ENCODE measurements around the gene GPA33. TPM values are rescaled to one million over a fixed set of nuclear protein-coding genes. Genes with fewer than 3 reads are reported as not detected.
A peak's percentile ranks its signal among the peaks of the same experiment; 100 is the strongest.

Gene GPA33
- total and polyA plus RNA-seq, 4 donors, result 0.26 to 1.5 (median 0.70) TPM

DNA sequence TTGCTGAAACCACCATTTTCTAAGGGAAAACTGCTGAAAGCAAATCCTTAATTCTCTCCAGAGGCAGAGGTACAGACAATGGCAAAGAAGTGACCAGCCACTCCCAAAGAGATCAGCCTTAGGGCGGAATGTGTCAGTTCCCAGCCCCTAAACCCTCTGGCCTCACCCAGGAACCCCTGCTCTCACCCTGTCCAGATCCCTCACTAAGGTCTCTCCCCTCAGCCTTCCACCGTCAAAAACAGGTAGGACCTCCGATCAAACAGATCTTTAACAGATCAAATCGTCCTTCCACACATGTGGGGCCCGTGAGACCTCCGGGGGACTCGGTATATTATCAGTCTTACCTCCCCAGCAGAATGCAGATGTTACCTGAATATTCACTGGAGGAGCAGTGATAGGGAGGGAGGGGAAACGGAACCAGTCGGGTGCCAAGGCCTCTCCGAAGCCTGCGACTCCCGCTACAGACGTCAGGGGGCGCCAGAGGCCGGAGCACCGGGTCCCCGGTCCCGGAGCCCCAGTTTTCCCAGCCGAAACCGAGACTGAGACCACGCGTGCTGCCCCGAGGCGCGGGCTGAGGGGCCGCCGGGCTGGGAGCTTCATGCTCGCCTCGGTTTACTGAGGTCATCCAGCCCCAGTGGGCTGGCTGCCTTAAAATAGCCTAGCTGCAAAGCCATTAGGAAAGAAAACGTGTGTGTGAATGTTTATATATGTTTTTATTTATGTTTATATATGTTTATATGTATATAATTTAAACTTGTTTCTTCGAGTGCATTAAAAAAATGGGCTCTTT, 23.6 kb downstream of the GPA33 start:
- DNase-seq (peak; percentile 70 to 81 (median 75)), ATAC-seq (ENCODE audit: insufficient read depth, low FRiP score) (peak; percentile 90)
- H3K9me3 ChIP-seq (ENCODE audit: control insufficient read depth in 4 of 4, insufficient read depth in 3 of 4, low read length in 3 of 4), result peaks cover 0 to 3% (median 0%) of the 10 kb centered on the region in 4 donors
- H3K27me3 ChIP-seq (ENCODE audit: control insufficient read depth in 3 of 3, insufficient read depth in 3 of 3, low read length in 2 of 3), result peaks cover 0 to 5% (median 0%) of the 10 kb centered on the region in 3 donors
- H3K4me3 ChIP-seq, result no peak overlapping the region
- no peaks in the 10 kb centered on the region for H3K4me1 ChIP-seq (ENCODE audit: control insufficient read depth in 5 of 5, insufficient read depth in 5 of 5, low read length in 5 of 5)
- no peak overlapping the region for H3K27ac ChIP-seq (ENCODE audit: low read depth in 1 of 2, low read length in 1 of 2)
- H3K36me3 ChIP-seq (ENCODE audit: control insufficient read depth in 4 of 4, insufficient read depth in 4 of 4, low read length in 4 of 4), result no peaks in the 10 kb centered on the region
- H3K9ac ChIP-seq (ENCODE audit: insufficient read depth in 1 of 2, low read length in 2 of 2), result no peak overlapping the region
- 8 to 9% methylated on average over 30 to 31 of the region's 31 CpGs for WGBS, 2 donors
- TF ChIP-seq, protein P1, sequence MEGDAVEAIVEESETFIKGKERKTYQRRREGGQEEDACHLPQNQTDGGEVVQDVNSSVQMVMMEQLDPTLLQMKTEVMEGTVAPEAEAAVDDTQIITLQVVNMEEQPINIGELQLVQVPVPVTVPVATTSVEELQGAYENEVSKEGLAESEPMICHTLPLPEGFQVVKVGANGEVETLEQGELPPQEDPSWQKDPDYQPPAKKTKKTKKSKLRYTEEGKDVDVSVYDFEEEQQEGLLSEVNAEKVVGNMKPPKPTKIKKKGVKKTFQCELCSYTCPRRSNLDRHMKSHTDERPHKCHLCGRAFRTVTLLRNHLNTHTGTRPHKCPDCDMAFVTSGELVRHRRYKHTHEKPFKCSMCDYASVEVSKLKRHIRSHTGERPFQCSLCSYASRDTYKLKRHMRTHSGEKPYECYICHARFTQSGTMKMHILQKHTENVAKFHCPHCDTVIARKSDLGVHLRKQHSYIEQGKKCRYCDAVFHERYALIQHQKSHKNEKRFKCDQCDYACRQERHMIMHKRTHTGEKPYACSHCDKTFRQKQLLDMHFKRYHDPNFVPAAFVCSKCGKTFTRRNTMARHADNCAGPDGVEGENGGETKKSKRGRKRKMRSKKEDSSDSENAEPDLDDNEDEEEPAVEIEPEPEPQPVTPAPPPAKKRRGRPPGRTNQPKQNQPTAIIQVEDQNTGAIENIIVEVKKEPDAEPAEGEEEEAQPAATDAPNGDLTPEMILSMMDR (IDR thresholded peaks at IDR 0.05; ENCODE audit: control extremely low read depth, extremely low read depth), result peak; percentile 70

DNA sequence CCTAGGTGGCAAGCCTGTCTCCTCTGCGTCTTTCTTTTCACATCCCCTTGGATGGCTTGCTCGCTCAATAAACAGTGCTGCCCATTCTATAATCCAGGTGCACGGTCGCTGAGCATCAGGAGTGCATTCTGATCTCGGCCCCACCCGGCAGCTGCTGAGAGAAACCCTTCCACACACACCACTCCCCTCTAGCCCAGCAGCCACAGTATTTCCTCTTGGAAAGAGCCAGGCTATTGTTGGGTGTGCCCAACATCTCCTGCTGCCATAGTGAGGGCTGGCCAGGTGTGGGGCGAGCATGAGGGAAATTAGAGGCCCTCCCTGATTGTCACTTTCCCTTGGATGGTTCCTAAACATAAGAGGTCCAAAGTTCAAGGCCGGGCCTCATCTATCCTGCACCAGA, 24.7 kb downstream of the GPA33 start:
- Histone ChIP-seq H3K27me3 (ENCODE audit: control insufficient read depth in 3 of 3, insufficient read depth in 3 of 3, low read length in 2 of 3) (peaks cover 0 to 5% (median 0%) of the 10 kb centered on the region in 3 donors), H3K4me1 (ENCODE audit: control insufficient read depth in 5 of 5, insufficient read depth in 5 of 5, low read length in 5 of 5) (no peaks in the 10 kb centered on the region), H3K9me3 (ENCODE audit: control insufficient read depth in 4 of 4, insufficient read depth in 3 of 4, low read length in 3 of 4) (no peaks in the 10 kb centered on the region), H3K4me3 (no peak overlapping the region), H3K36me3 (ENCODE audit: control insufficient read depth in 4 of 4, insufficient read depth in 4 of 4, low read length in 4 of 4) (no peaks in the 10 kb centered on the region), H3K27ac (ENCODE audit: low read depth in 1 of 2, low read length in 1 of 2) (no peak overlapping the region), H3K9ac (ENCODE audit: insufficient read depth in 1 of 2, low read length in 2 of 2) (no peak overlapping the region)
- TF ChIP-seq, protein P1 (IDR thresholded peaks at IDR 0.05; ENCODE audit: control extremely low read depth, extremely low read depth), result no peak
- no peak for ATAC-seq (ENCODE audit: insufficient read depth, low FRiP score)
- DNase-seq, result no peak
- WGBS, 2 donors, result 89 to 95% methylated on average over 8 of the region's 8 CpGs

DNA sequence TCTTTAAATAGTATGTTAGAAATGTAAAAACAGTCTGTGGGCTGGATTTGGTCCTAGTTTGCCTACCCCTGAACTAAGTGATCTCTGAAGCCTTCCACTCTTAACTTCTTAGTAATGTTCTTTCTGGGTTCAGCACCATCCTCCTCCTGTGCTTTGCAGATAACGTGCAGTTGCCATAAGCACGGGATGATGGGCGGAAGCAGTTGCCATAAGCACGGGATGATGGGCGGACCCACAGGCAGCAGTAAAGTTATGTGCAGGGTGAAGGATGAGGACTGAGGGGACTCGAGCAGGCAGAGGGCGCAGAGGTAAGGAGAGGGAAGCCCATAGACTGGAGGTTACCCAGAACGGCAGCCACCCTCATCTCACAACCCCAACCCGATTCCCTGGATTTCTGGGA, 25.6 kb downstream of the GPA33 start:
- Histone ChIP-seq H3K27me3 (ENCODE audit: control insufficient read depth in 3 of 3, insufficient read depth in 3 of 3, low read length in 2 of 3) (peaks cover 0 to 5% (median 0%) of the 10 kb centered on the region in 3 donors), H3K9me3 (ENCODE audit: control insufficient read depth in 4 of 4, insufficient read depth in 3 of 4, low read length in 3 of 4) (no peaks in the 10 kb centered on the region), H3K27ac (ENCODE audit: low read depth in 1 of 2, low read length in 1 of 2) (no peak overlapping the region), H3K36me3 (ENCODE audit: control insufficient read depth in 4 of 4, insufficient read depth in 4 of 4, low read length in 4 of 4) (no peaks in the 10 kb centered on the region), H3K9ac (ENCODE audit: insufficient read depth in 1 of 2, low read length in 2 of 2) (no peak overlapping the region), H3K4me3 (no peak overlapping the region), H3K4me1 (ENCODE audit: control insufficient read depth in 5 of 5, insufficient read depth in 5 of 5, low read length in 5 of 5) (no peaks in the 10 kb centered on the region)
- ATAC-seq (ENCODE audit: insufficient read depth, low FRiP score) (no peak), DNase-seq (no peak)
- 85 to 89% methylated on average over 9 of the region's 9 CpGs for WGBS, 2 donors
- TF ChIP-seq, protein P1 (IDR thresholded peaks at IDR 0.05; ENCODE audit: control extremely low read depth, extremely low read depth), result no peak
